ENCODE results near the gene PEAK1.

GRCh38 chr15:77295446-77295845 lies 124.5 kb downstream of the PEAK1 start:
- no peak for TF ChIP-seq POLR2A (IDR thresholded peaks at IDR 0.05; ENCODE audit: low read length)
- no peak for TF ChIP-seq GATA1 (IDR thresholded peaks at IDR 0.05; ENCODE audit: low read depth, low read length)

Data from erythroblast (primary cell).